ENCODE results near the gene KCNJ12.
"Not testable (repeated sequence)": the region's sequence is repeated elsewhere in the genome, so short reads cannot be mapped to it uniquely, and the experiment has no call there.

KCNJ12 gene

GRCh38 chr17:21345236-21345635 is 30.9 kb upstream of the KCNJ12 start:
- no peaks in the 10 kb centered on the region for H3K79me2 ChIP-seq (ENCODE audit: insufficient read depth, low read length)
- H3K9me3 ChIP-seq (ENCODE audit: insufficient read depth, low read length, severe bottlenecking), result no peaks in the 10 kb centered on the region
- no peak overlapping the region for H2AFZ ChIP-seq (ENCODE audit: low read depth, low read length)
- no peaks in the 10 kb centered on the region for H3K27me3 ChIP-seq (ENCODE audit: insufficient read depth, low read length, poor library complexity)
- H3K9ac ChIP-seq (ENCODE audit: low read depth, low read length), result no peak overlapping the region
- ATAC-seq (ENCODE audit: insufficient read depth, low read depth) (no peak), DNase-seq (no peak)
- H3K4me3 ChIP-seq (ENCODE audit: low read depth in 1 of 2, low read length in 2 of 2), result no peak overlapping the region
- H4K20me1 ChIP-seq (ENCODE audit: insufficient read depth, low read length), result no peaks in the 10 kb centered on the region
- H3K4me1 ChIP-seq (ENCODE audit: insufficient read depth, low read length), result no peaks in the 10 kb centered on the region
- no peak overlapping the region for H3K4me2 ChIP-seq (ENCODE audit: insufficient read depth, low read length)
- no peak for TF ChIP-seq CTCF (IDR thresholded peaks at IDR 0.05; ENCODE audit: borderline replicate concordance, extremely low read depth, low read length, poor library complexity, severe bottlenecking)
- no peak for TF ChIP-seq EZH2 (IDR thresholded peaks at IDR 0.05; ENCODE audit: borderline replicate concordance, low read depth, low read length, severe bottlenecking)
- H3K36me3 ChIP-seq (ENCODE audit: insufficient read depth, low read length), result no peaks in the 10 kb centered on the region
- no peak overlapping the region for H3K27ac ChIP-seq (ENCODE audit: low read length)

- not testable (repeated sequence) for H3K9me3 ChIP-seq (ENCODE audit: insufficient read depth, low read length, severe bottlenecking); H3K9ac ChIP-seq (ENCODE audit: low read depth, low read length); H3K4me1 ChIP-seq (ENCODE audit: insufficient read depth, low read length); H3K27me3 ChIP-seq (ENCODE audit: insufficient read depth, low read length, poor library complexity); ATAC-seq (ENCODE audit: insufficient read depth, low read depth); DNase-seq; H2AFZ ChIP-seq (ENCODE audit: low read depth, low read length); H3K4me3 ChIP-seq (ENCODE audit: low read depth in 1 of 2, low read length in 2 of 2); H3K79me2 ChIP-seq (ENCODE audit: insufficient read depth, low read length); H3K36me3 ChIP-seq (ENCODE audit: insufficient read depth, low read length); H4K20me1 ChIP-seq (ENCODE audit: insufficient read depth, low read length); H3K4me2 ChIP-seq (ENCODE audit: insufficient read depth, low read length); H3K27ac ChIP-seq (ENCODE audit: low read length)
Measured at GRCh38 chr17:21346107-21346506, 30.1 kb upstream of the KCNJ12 start.

- H3K27me3 ChIP-seq (ENCODE audit: insufficient read depth, low read length, poor library complexity); H3K79me2 ChIP-seq (ENCODE audit: insufficient read depth, low read length); H3K27ac ChIP-seq (ENCODE audit: low read length); H3K9ac ChIP-seq (ENCODE audit: low read depth, low read length); ATAC-seq (ENCODE audit: insufficient read depth, low read depth); H3K4me3 ChIP-seq (ENCODE audit: low read depth in 1 of 2, low read length in 2 of 2); DNase-seq; H3K4me1 ChIP-seq (ENCODE audit: insufficient read depth, low read length); H2AFZ ChIP-seq (ENCODE audit: low read depth, low read length); H3K4me2 ChIP-seq (ENCODE audit: insufficient read depth, low read length); H3K9me3 ChIP-seq (ENCODE audit: insufficient read depth, low read length, severe bottlenecking); H4K20me1 ChIP-seq (ENCODE audit: insufficient read depth, low read length); H3K36me3 ChIP-seq (ENCODE audit: insufficient read depth, low read length): not testable (repeated sequence)
Measured at GRCh38 chr17:21346651-21347250, 29.4 kb upstream of the KCNJ12 start.

- not testable (repeated sequence) for H3K4me3 ChIP-seq (ENCODE audit: low read depth in 1 of 2, low read length in 2 of 2); H3K79me2 ChIP-seq (ENCODE audit: insufficient read depth, low read length); H3K4me1 ChIP-seq (ENCODE audit: insufficient read depth, low read length); ATAC-seq (ENCODE audit: insufficient read depth, low read depth); H3K27ac ChIP-seq (ENCODE audit: low read length); H3K36me3 ChIP-seq (ENCODE audit: insufficient read depth, low read length); H2AFZ ChIP-seq (ENCODE audit: low read depth, low read length); H3K9ac ChIP-seq (ENCODE audit: low read depth, low read length); H4K20me1 ChIP-seq (ENCODE audit: insufficient read depth, low read length); H3K9me3 ChIP-seq (ENCODE audit: insufficient read depth, low read length, severe bottlenecking); H3K4me2 ChIP-seq (ENCODE audit: insufficient read depth, low read length); H3K27me3 ChIP-seq (ENCODE audit: insufficient read depth, low read length, poor library complexity); DNase-seq
Measured at GRCh38 chr17:21347660-21348059, 28.5 kb upstream of the KCNJ12 start.

- not testable (repeated sequence) for DNase-seq; H3K79me2 ChIP-seq (ENCODE audit: insufficient read depth, low read length); H3K9me3 ChIP-seq (ENCODE audit: insufficient read depth, low read length, severe bottlenecking); H3K36me3 ChIP-seq (ENCODE audit: insufficient read depth, low read length); H3K27ac ChIP-seq (ENCODE audit: low read length); H3K9ac ChIP-seq (ENCODE audit: low read depth, low read length); H3K4me2 ChIP-seq (ENCODE audit: insufficient read depth, low read length); H3K27me3 ChIP-seq (ENCODE audit: insufficient read depth, low read length, poor library complexity); H4K20me1 ChIP-seq (ENCODE audit: insufficient read depth, low read length); H3K4me1 ChIP-seq (ENCODE audit: insufficient read depth, low read length); H3K4me3 ChIP-seq (ENCODE audit: low read depth in 1 of 2, low read length in 2 of 2); H2AFZ ChIP-seq (ENCODE audit: low read depth, low read length)
- peak; percentile 84 for ATAC-seq (ENCODE audit: insufficient read depth, low read depth)
Measured at GRCh38 chr17:21348081-21348925, 27.9 kb upstream of the KCNJ12 start.

GRCh38 chr17:21348926-21349261 is 27.3 kb upstream of the KCNJ12 start:
- H3K9ac ChIP-seq (ENCODE audit: low read depth, low read length); H2AFZ ChIP-seq (ENCODE audit: low read depth, low read length); H3K9me3 ChIP-seq (ENCODE audit: insufficient read depth, low read length, severe bottlenecking); DNase-seq; H3K27ac ChIP-seq (ENCODE audit: low read length); H3K27me3 ChIP-seq (ENCODE audit: insufficient read depth, low read length, poor library complexity); H3K4me2 ChIP-seq (ENCODE audit: insufficient read depth, low read length); H3K36me3 ChIP-seq (ENCODE audit: insufficient read depth, low read length); H3K4me3 ChIP-seq (ENCODE audit: low read depth in 1 of 2, low read length in 2 of 2); H3K79me2 ChIP-seq (ENCODE audit: insufficient read depth, low read length); H3K4me1 ChIP-seq (ENCODE audit: insufficient read depth, low read length); H4K20me1 ChIP-seq (ENCODE audit: insufficient read depth, low read length): not testable (repeated sequence)
- ATAC-seq (ENCODE audit: insufficient read depth, low read depth), result 0 out of 3 replicates have a peak, but pooled peaks have one; percentile 15

- not testable (repeated sequence) for H3K9me3 ChIP-seq (ENCODE audit: insufficient read depth, low read length, severe bottlenecking); H2AFZ ChIP-seq (ENCODE audit: low read depth, low read length); H3K27me3 ChIP-seq (ENCODE audit: insufficient read depth, low read length, poor library complexity); H3K27ac ChIP-seq (ENCODE audit: low read length); H3K4me2 ChIP-seq (ENCODE audit: insufficient read depth, low read length); DNase-seq; H3K9ac ChIP-seq (ENCODE audit: low read depth, low read length); H4K20me1 ChIP-seq (ENCODE audit: insufficient read depth, low read length); H3K36me3 ChIP-seq (ENCODE audit: insufficient read depth, low read length); H3K79me2 ChIP-seq (ENCODE audit: insufficient read depth, low read length); ATAC-seq (ENCODE audit: insufficient read depth, low read depth); H3K4me1 ChIP-seq (ENCODE audit: insufficient read depth, low read length); H3K4me3 ChIP-seq (ENCODE audit: low read depth in 1 of 2, low read length in 2 of 2)
Measured at GRCh38 chr17:21349358-21350050, 26.7 kb upstream of the KCNJ12 start.
